ENCODE data around the gene CELF2. TPM values are rescaled to one million over a fixed set of nuclear protein-coding genes. Genes with fewer than 3 reads are reported as not detected.
"Not testable (repeated sequence)": the region's sequence is repeated elsewhere in the genome, so short reads cannot be mapped to it uniquely, and the experiment has no call there.

Gene CELF2
- total and polyA plus RNA-seq, 10 donors = 13.5 to 180 (median 105) TPM

GRCh38 chr10:11344081-11344480 is 326.4 kb downstream of the CELF2 start:
- no peak for TF ChIP-seq POLR2A (IDR thresholded peaks at IDR 0.05)
- no peak for TF ChIP-seq CTCF (IDR thresholded peaks at IDR 0.05 in 8 of 11, conservative IDR thresholded peaks at IDR 0.05 in 3 of 11)
- no peak for TF ChIP-seq POLR2AphosphoS5 (IDR thresholded peaks at IDR 0.05)
- DNase-seq = no peak
- H3K4me1 ChIP-seq = peaks cover 0 to 16% (median 7%) of the 10 kb centered on the region in 6 donors
- WGBS, 5 donors = 90 to 98% (median 96%) methylated on average over 16 to 30 of the region's 30 CpGs
- H3K9me3 ChIP-seq = no peaks in the 10 kb centered on the region
- H3K27me3 ChIP-seq (replicated peaks in 1 of 7) = no peaks in the 10 kb centered on the region
- intact Hi-C loops (cut with DNase I; ENCODE audit: low total_unique reads) = no loop called here
- H3K36me3 ChIP-seq = no peaks in the 10 kb centered on the region
- H3K27ac ChIP-seq = no peak overlapping the region
- no peak overlapping the region for H3K4me3 ChIP-seq

DNA sequence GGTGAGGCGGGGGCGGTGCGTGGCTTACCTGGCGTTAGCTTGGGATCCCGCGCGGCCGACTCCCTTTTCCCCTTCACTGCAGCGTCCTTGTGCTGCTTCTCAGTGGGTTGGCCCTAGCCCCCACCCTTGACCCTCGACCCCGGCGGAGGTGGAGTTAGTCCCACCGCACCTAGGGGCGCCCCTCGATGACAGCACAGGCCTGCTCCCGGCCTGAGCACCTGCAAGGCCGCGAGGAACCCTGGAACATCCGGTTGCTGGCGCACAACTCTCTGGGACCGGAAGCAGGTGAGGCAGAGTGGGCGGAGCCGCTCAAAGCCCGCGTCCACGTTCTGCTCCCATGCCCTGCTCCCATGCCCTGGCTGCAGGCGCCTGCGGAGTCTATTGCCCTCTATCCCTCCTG is 326.9 kb downstream of the CELF2 start:
- intact Hi-C loops (cut with DNase I; ENCODE audit: low total_unique reads) = no loop called here
- WGBS, 5 donors = 75 to 92% (median 81%) methylated on average over 14 to 28 of the region's 28 CpGs
- H3K36me3 ChIP-seq = no peaks in the 10 kb centered on the region
- TF ChIP-seq POLR2A (IDR thresholded peaks at IDR 0.05) (no peak), POLR2AphosphoS5 (IDR thresholded peaks at IDR 0.05) (no peak), CTCF (IDR thresholded peaks at IDR 0.05 in 8 of 11, conservative IDR thresholded peaks at IDR 0.05 in 3 of 11) (no peak)
- peaks cover 0 to 16% (median 7%) of the 10 kb centered on the region in 6 donors for H3K4me1 ChIP-seq
- H3K27ac ChIP-seq = no peak overlapping the region
- no peaks in the 10 kb centered on the region for H3K27me3 ChIP-seq (replicated peaks in 1 of 7)
- no peaks in the 10 kb centered on the region for H3K9me3 ChIP-seq
- DNase-seq = no peak
- H3K4me3 ChIP-seq = no peak overlapping the region

GRCh38 chr10:11345224-11346054 is 327.8 kb downstream of the CELF2 start:
- Histone ChIP-seq H3K36me3 (no peaks in the 10 kb centered on the region), H3K4me3 (no peak overlapping the region), H3K9me3 (no peaks in the 10 kb centered on the region), H3K27me3 (replicated peaks in 1 of 7) (no peaks in the 10 kb centered on the region), H3K27ac (no peak overlapping the region), H3K4me1 (peaks cover 0 to 16% (median 7%) of the 10 kb centered on the region in 6 donors)
- DNase-seq = no peak
- TF ChIP-seq POLR2A (IDR thresholded peaks at IDR 0.05) (no peak), CTCF (IDR thresholded peaks at IDR 0.05 in 8 of 11, conservative IDR thresholded peaks at IDR 0.05 in 3 of 11) (no peak), POLR2AphosphoS5 (IDR thresholded peaks at IDR 0.05) (no peak)
- WGBS, 5 donors = 47 to 60% (median 56%) methylated on average over 10 of the region's 10 CpGs
- intact Hi-C loops (cut with DNase I; ENCODE audit: low total_unique reads) = no loop called here

- intact Hi-C loops (cut with DNase I; ENCODE audit: low total_unique reads); DNase-seq; H3K36me3 ChIP-seq; H3K27me3 ChIP-seq (replicated peaks in 1 of 7); H3K4me3 ChIP-seq; H3K9me3 ChIP-seq; H3K27ac ChIP-seq: not testable (repeated sequence)
- peaks cover 0 to 16% (median 7%) of the 10 kb centered on the region in 6 donors for H3K4me1 ChIP-seq
- whole genome bisulfite sequencing, 5 donors = 91 to 96% (median 93%) methylated on average over 5 of the region's 5 CpGs
Observed at GRCh38 chr10:11347580-11347979, 329.9 kb downstream of the CELF2 start.

Measured in spleen (tissue), 11 donors.